ENCODE results near the gene NUDT19.
A peak's percentile ranks its signal among the peaks of the same experiment; 100 is the strongest.
"Not testable (repeated sequence)": the region's sequence is repeated elsewhere in the genome, so short reads cannot be mapped to it uniquely, and the experiment has no call there.

Gene NUDT19

DNA sequence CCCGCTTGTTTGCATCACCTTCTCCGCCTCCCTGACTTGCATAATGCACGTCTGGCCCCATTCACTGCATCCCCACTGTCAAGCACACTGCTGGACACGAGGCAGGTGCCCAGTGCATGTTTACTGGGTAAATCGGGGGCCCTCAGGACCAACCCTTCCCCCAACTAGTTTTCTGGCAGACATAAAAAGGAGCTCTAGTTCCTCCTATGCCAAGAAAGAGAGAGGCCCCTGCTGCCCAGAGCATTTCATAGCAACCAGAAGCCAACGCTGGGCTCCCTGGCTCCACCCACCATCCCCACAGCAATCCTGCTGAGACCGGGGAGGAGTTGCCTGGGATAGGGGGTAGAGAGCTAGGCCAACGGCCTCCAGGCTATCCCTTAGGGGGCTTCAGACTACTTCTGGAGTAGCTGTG lies 39.9 kb upstream of the NUDT19 start:
- H3K27me3 ChIP-seq (replicated peaks): no peaks in the 10 kb centered on the region
- DNase-seq: peak; percentile 23
- H3K36me3 ChIP-seq (replicated peaks): peaks cover 26% of the 10 kb centered on the region
- H3K27ac ChIP-seq: no peak overlapping the region
- in situ Hi-C loops (cut with HindIII; ENCODE audit: low pct_ligation_motif_present, low sequenced_read_pairs): no loop called here
- no peak overlapping the region for H3K4me3 ChIP-seq (ENCODE audit: low read depth, low read length)
- TF ChIP-seq, protein P1, sequence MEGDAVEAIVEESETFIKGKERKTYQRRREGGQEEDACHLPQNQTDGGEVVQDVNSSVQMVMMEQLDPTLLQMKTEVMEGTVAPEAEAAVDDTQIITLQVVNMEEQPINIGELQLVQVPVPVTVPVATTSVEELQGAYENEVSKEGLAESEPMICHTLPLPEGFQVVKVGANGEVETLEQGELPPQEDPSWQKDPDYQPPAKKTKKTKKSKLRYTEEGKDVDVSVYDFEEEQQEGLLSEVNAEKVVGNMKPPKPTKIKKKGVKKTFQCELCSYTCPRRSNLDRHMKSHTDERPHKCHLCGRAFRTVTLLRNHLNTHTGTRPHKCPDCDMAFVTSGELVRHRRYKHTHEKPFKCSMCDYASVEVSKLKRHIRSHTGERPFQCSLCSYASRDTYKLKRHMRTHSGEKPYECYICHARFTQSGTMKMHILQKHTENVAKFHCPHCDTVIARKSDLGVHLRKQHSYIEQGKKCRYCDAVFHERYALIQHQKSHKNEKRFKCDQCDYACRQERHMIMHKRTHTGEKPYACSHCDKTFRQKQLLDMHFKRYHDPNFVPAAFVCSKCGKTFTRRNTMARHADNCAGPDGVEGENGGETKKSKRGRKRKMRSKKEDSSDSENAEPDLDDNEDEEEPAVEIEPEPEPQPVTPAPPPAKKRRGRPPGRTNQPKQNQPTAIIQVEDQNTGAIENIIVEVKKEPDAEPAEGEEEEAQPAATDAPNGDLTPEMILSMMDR (IDR thresholded peaks at IDR 0.05; ENCODE audit: low read depth, low read length, missing control alignments): peak; percentile 24

DNA sequence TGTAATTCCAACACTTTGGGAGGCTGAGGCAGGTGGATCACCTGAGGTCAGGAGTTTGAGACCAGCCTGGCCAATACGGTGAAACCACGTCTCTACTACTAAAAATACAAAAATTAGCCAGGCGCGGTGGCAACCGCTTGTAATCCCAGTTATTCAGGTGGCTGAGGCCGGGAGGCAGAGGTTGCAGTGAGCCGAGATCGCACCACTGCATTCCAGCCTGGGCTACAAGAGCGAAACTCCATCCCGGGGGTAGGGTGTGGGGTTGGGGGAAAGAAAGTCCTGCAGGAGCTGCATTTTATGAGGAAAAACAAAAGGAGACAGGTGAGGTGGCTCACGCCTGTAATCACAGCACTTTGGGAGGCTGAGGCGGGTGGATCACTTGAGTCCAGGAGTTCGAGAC lies 39.3 kb upstream of the NUDT19 start:
- H3K36me3 ChIP-seq (replicated peaks): peaks cover 21% of the 10 kb centered on the region
- H3K27me3 ChIP-seq (replicated peaks); H3K27ac ChIP-seq; H3K4me3 ChIP-seq (ENCODE audit: low read depth, low read length); DNase-seq; in situ Hi-C loops (cut with HindIII; ENCODE audit: low pct_ligation_motif_present, low sequenced_read_pairs): not testable (repeated sequence)

DNA sequence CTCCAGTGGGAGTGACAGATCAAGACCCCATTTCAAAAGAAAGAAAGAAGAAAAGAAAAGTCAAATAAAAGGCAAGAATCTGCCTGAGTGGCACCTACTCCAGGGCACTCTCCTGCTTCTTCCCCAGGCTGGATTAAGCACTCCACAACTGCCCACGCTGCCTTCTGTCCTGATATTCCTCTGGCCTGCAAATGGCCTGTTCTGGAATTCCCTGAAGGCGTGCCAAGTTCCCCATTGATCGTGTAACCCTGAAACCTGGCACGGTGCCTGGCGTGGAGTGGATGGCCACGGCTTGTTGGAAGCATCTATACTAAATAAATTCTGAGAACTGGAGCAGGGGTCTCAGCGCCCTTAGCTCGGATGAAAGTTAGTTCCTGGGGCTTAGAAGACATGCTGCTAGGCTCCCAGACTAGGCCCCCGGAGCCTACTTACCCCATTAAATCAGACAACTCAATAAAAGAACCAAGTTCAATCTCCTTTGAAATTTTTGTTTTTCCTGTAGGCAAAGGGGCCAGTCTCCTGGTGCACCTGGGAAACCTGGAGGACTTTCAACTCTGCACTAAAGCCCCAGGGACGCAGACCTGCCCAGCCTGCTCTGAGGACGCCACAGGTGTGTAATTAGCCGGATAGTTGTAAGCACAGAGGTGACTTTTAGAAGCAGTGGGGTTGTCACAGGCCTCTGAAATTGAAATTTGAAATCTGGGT lies 38.6 kb upstream of the NUDT19 start:
- TF ChIP-seq, protein P1 (IDR thresholded peaks at IDR 0.05; ENCODE audit: low read depth, low read length, missing control alignments): no peak
- H3K36me3 ChIP-seq (replicated peaks): peaks cover 19% of the 10 kb centered on the region
- peak; percentile 57 for DNase-seq
- in situ Hi-C loops (cut with HindIII; ENCODE audit: low pct_ligation_motif_present, low sequenced_read_pairs): no loop called here
- H3K27ac ChIP-seq: no peak overlapping the region
- H3K4me3 ChIP-seq (ENCODE audit: low read depth, low read length): no peak overlapping the region
- no peaks in the 10 kb centered on the region for H3K27me3 ChIP-seq (replicated peaks)

DNA sequence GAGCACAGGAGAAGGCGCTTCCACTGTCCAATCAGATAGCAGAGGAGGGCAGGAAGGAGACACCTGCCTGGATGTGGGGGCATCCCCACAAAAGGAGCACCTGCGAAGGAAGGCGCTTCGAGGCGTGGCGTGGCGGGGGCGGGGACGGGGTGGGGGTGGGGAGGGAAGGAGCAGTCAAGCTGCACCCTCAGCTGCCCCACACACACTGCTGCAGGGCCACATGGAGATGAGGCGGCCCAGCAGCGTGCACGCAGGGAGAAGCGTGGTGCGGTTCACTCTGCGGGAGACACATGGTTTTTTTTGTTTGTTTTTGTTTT lies 38.1 kb upstream of the NUDT19 start:
- Histone ChIP-seq H3K4me3 (ENCODE audit: low read depth, low read length) (no peak overlapping the region), H3K27me3 (replicated peaks) (no peaks in the 10 kb centered on the region), H3K36me3 (replicated peaks) (peaks cover 21% of the 10 kb centered on the region), H3K27ac (no peak overlapping the region)
- TF ChIP-seq, protein P1 (IDR thresholded peaks at IDR 0.05; ENCODE audit: low read depth, low read length, missing control alignments): no peak
- in situ Hi-C loops (cut with HindIII; ENCODE audit: low pct_ligation_motif_present, low sequenced_read_pairs): no loop called here
- DNase-seq: no peak

DNA sequence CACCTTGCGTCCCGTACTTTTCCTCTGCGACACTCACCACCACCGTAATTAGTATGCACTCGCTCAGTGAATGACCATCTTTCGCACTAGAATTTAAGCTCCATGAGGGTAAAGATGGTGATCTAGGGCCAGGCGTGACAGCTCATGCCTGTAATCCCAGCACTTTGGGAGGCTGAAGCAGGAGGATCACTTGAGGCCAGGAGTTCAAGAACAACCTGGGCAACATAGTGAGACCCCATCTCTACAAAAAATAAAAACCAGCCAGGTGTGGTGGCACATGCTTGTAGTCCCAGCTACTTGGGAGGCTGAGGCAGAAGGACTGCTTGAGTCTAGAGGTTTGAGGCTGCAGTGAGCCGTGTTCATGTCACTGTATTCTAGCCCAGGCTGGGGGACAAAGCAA lies 35.2 kb upstream of the NUDT19 start:
- H3K27me3 ChIP-seq (replicated peaks); DNase-seq; H3K27ac ChIP-seq; in situ Hi-C loops (cut with HindIII; ENCODE audit: low pct_ligation_motif_present, low sequenced_read_pairs); H3K4me3 ChIP-seq (ENCODE audit: low read depth, low read length): not testable (repeated sequence)
- H3K36me3 ChIP-seq (replicated peaks): peaks cover 18% of the 10 kb centered on the region

DNA sequence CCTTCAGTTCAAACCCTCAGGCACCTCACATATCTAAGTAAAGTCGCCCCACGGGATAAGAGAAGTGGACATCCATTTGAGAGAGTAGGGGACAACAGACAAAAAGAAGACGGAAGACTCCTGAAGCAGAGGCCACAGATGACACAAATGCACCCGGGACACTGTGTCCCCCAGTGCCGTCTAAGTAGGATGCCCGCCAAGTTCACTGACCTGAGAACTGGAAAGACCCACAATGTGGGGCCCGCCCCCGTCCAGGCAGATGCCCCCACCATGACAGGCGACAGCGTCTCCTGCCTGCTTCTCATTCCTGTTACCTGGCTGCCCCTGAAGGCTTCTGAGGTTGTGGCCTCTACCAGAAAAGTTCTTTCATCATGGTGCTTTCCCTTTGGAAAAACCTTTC lies 33.5 kb upstream of the NUDT19 start:
- Histone ChIP-seq H3K36me3 (replicated peaks) (peaks cover 18% of the 10 kb centered on the region), H3K27ac (no peak overlapping the region), H3K27me3 (replicated peaks) (no peaks in the 10 kb centered on the region), H3K4me3 (ENCODE audit: low read depth, low read length) (no peak overlapping the region)
- DNase-seq: no peak
- in situ Hi-C loops (cut with HindIII; ENCODE audit: low pct_ligation_motif_present, low sequenced_read_pairs): no loop called here
- TF ChIP-seq, protein P1 (IDR thresholded peaks at IDR 0.05; ENCODE audit: low read depth, low read length, missing control alignments): no peak

DNA sequence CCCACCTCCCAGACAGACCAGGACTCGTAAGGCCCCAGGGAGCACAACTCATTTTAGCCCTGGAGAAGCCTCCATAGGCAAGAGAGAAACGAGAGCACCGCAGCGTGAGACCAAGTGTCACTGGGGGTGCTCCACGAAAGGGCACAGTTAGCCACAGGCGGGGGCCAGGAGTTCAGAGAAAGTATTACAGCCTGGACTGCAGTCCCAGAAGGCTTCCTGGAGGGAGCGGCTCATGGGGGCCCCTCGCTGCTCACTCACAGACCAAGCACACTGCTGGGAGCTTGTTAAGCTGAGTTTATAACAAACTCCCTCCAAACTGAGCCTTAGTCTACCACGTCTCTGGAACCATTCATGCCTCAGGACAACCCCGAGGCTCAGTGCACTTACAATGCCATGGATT lies 33.1 kb upstream of the NUDT19 start:
- Histone ChIP-seq H3K4me3 (ENCODE audit: low read depth, low read length) (no peak overlapping the region), H3K27ac (no peak overlapping the region), H3K27me3 (replicated peaks) (no peaks in the 10 kb centered on the region), H3K36me3 (replicated peaks) (peaks cover 18% of the 10 kb centered on the region)
- in situ Hi-C loops (cut with HindIII; ENCODE audit: low pct_ligation_motif_present, low sequenced_read_pairs): no loop called here
- DNase-seq: no peak
- TF ChIP-seq, protein P1 (IDR thresholded peaks at IDR 0.05; ENCODE audit: low read depth, low read length, missing control alignments): no peak
